HG02798 (cell line): Measurements from ENCODE around the gene WDR48.

ENCODE experiments used
- ATAC-seq: cut with Tn5 transposase; IDR thresholded peaks from one replicate; pipeline ENCODE4 v1.9.1; 2021; ENCODE audit warnings: mild to moderate bottlenecking; ENCODE audit not compliant: unreplicated experiment, poor library complexity

Gene WDR48

GRCh38 chr3:39099738-39100499 is 48.1 kb downstream of the WDR48 start:
- no peak for ATAC-seq

- no peak for ATAC-seq
Observed at GRCh38 chr3:39100500-39100886, 48.7 kb downstream of the WDR48 start.

- ATAC-seq = peak; percentile 68
Observed at GRCh38 chr3:39101022-39101689, 49.3 kb downstream of the WDR48 start.

- no peak for ATAC-seq
Observed at GRCh38 chr3:39102504-39103323, 50.9 kb downstream of the WDR48 start.

- no peak for ATAC-seq
Observed at GRCh38 chr3:39103324-39103693, 51.5 kb downstream of the WDR48 start.

GRCh38 chr3:39103791-39104552 is 52.2 kb downstream of the WDR48 start:
- no peak for ATAC-seq

GRCh38 chr3:39104961-39105686 is 53.3 kb downstream of the WDR48 start:
- ATAC-seq = no peak

- no peak for ATAC-seq
Observed at GRCh38 chr3:39105687-39106063, 53.9 kb downstream of the WDR48 start.

GRCh38 chr3:39106281-39106811 is 54.5 kb downstream of the WDR48 start:
- no peak for ATAC-seq

- peak; percentile 4 for ATAC-seq
Observed at GRCh38 chr3:39106851-39107387, 55.1 kb downstream of the WDR48 start.

- peak; percentile 73 for ATAC-seq
Observed at GRCh38 chr3:39107388-39108199, 55.8 kb downstream of the WDR48 start, which contains the start of the genes GORASP1 and TTC21A. TSS of gene GORASP1 (minus strand) at chr3:39107627. CDS start at chr3:39107541, 86 bp downstream. TSS of gene TTC21A (plus strand) at chr3:39107680. CDS start at chr3:39107838, 158 bp downstream.

GRCh38 chr3:39108200-39108710 is 56.4 kb downstream of the WDR48 start:
- peak; percentile 75 for ATAC-seq

- no peak for ATAC-seq
Observed at GRCh38 chr3:39109086-39109485, 57.3 kb downstream of the WDR48 start.

- no peak for ATAC-seq
Observed at GRCh38 chr3:39110041-39110639, 58.3 kb downstream of the WDR48 start.

- ATAC-seq = no peak
Observed at GRCh38 chr3:39112113-39112512, 60.3 kb downstream of the WDR48 start.

- ATAC-seq = no peak
Observed at GRCh38 chr3:39112535-39112934, 60.7 kb downstream of the WDR48 start.

- ATAC-seq = no peak
Observed at GRCh38 chr3:39113291-39113690, 61.5 kb downstream of the WDR48 start.

GRCh38 chr3:39114456-39114855 is 62.6 kb downstream of the WDR48 start:
- ATAC-seq = no peak
